DOHH2 (cell line): Measurements from ENCODE around the gene CEBPG.

Source experiments
- H3F3A ChIP-seq: fragments of 200-600 bp; sonication (generic), shearing (Covaris generic); 2 replicates; pipeline ENCODE4 v1.6.0; 2016; ENCODE audit warnings: antibody characterized with exemption, mild to moderate bottlenecking; ENCODE audit not compliant: control insufficient read depth, insufficient read depth
- H3K27ac ChIP-seq: fragments of 200-600 bp; sonication (generic); 2 replicates; pipeline ENCODE4 v1.5.1; 2014; ENCODE audit warnings: low read depth, mild to moderate bottlenecking, low read length, moderate library complexity
- H3K27me3 ChIP-seq: fragments of 200-600 bp; sonication (generic); 2 replicates; pipeline ENCODE4 v1.6.1; 2014; ENCODE audit warnings: mild to moderate bottlenecking, low read length, mixed read lengths; ENCODE audit not compliant: control insufficient read depth
- H3K36me3 ChIP-seq: fragments of 200-600 bp; sonication (generic); 2 replicates; pipeline ENCODE4 v1.6.1; 2014; ENCODE audit warnings: mild to moderate bottlenecking, low read length, moderate library complexity, mixed read lengths; ENCODE audit not compliant: control insufficient read depth
- H3K4me1 ChIP-seq: fragments of 200-600 bp; sonication (generic); 2 replicates; pipeline ENCODE4 v1.6.1; 2014; ENCODE audit warnings: mild to moderate bottlenecking, low read length, mixed read lengths; ENCODE audit not compliant: control insufficient read depth
- H3K4me2 ChIP-seq: fragments of 200-600 bp; sonication (generic); 2 replicates; pipeline ENCODE4 v1.6.0; 2014; ENCODE audit warnings: mild to moderate bottlenecking, low read length, moderate library complexity
- H3K4me3 ChIP-seq: fragments of 200-600 bp; sonication (generic); 2 replicates; pipeline ENCODE4 v1.5.1; 2014; ENCODE audit warnings: mild to moderate bottlenecking, low read length, mixed read lengths
- H3K79me2 ChIP-seq: fragments of 200-600 bp; sonication (generic); 2 replicates; pipeline ENCODE4 v1.6.1; 2014; ENCODE audit warnings: mild to moderate bottlenecking, low read length, mixed read lengths; ENCODE audit not compliant: control insufficient read depth
- H3K9me2 ChIP-seq: fragments of 200-600 bp; sonication (generic); replicated peaks from 2 replicates; pipeline ENCODE4 v1.6.1; 2014; ENCODE audit warnings: mild to moderate bottlenecking, low read length, mixed read lengths; ENCODE audit not compliant: control insufficient read depth
- H3K9me3 ChIP-seq: fragments of 200-600 bp; sonication (generic); 2 replicates; pipeline ENCODE4 v1.6.1; 2014; ENCODE audit warnings: antibody characterized with exemption, low read length, mixed read lengths; ENCODE audit not compliant: control insufficient read depth, insufficient read depth
- H4K20me1 ChIP-seq: fragments of 200-600 bp; sonication (generic); 2 replicates; pipeline ENCODE4 v1.6.0; 2014; ENCODE audit warnings: low read depth, mild to moderate bottlenecking, antibody characterized with exemption, low read length, moderate library complexity; ENCODE audit not compliant: control insufficient read depth, insufficient read depth
- CTCF ChIP-seq: fragments of 200-600 bp; sonication (generic); IDR thresholded peaks from one replicate; pipeline ENCODE4 v1.5.1; 2014; ENCODE audit warnings: antibody characterized with exemption, mild to moderate bottlenecking, low read depth, low read length; ENCODE audit not compliant: poor library complexity, severe bottlenecking
- EZH2phosphoT487 ChIP-seq: fragments of 200-600 bp; sonication (generic); IDR thresholded peaks from 2 replicates; pipeline ENCODE4 v1.6.1; 2017; ENCODE audit warnings: borderline replicate concordance, mild to moderate bottlenecking, antibody characterized with exemption, low read length, moderate library complexity, mixed read lengths

CEBPG gene

GRCh38 chr19:33350538-33351309 is 22.8 kb upstream of the CEBPG start:
- no peaks in the 10 kb centered on the region for H3K79me2 ChIP-seq
- H3K9me2 ChIP-seq = no peaks in the 10 kb centered on the region
- no peaks in the 10 kb centered on the region for H3K36me3 ChIP-seq
- no peaks in the 10 kb centered on the region for H4K20me1 ChIP-seq
- no peaks in the 10 kb centered on the region for H3F3A ChIP-seq
- no peak overlapping the region for H3K4me2 ChIP-seq
- no peak overlapping the region for H3K27ac ChIP-seq
- TF ChIP-seq EZH2phosphoT487 = no peak
- TF ChIP-seq CTCF = no peak
- 0 out of 2 replicates have a peak, but pooled peaks cover 5% of the 10 kb centered on the region for H3K9me3 ChIP-seq
- peaks cover 4% of the 10 kb centered on the region; the same call in 1 of the 2 replicates for H3K27me3 ChIP-seq
- H3K4me3 ChIP-seq = no peak overlapping the region
- H3K4me1 ChIP-seq = no peaks in the 10 kb centered on the region

DNA sequence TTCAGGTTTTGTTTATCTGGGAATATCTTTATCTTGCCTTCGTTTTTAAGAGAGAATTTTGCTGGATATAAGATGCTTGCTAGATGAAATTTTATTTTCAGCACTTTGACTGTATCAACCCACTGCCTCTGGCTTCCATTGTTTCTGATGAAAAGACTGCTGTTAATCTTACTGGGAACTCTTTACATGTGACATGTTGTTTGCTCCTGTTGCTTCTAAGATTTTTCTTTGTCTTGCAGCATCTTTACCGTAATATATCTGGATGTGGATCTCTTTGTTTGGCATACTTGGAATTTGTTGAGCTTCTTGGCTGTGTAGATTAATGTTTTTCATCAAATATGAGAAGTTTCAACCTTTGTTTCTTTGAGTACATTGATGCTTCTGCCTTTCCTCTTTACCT is 18.0 kb upstream of the CEBPG start:
- no peaks in the 10 kb centered on the region for H3K4me1 ChIP-seq

DNA sequence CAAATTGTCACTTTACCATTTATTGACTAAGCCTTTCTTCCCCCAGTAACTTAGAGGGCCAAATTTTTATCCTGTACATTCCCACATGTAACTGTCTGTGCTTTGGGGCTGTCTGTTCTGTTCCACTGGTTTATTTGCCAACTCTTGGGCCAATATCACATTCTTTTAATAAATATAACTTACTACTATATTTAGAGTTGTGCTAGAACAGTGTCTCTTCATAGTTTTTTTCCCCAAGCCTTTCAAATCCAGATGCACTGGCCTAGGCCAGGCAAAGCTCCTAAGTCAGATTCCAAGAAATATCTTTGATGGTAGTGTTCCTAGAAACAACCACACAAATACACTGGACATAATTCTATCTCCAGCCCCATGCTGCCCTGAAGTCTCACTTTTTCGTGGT is 16.0 kb upstream of the CEBPG start:
- Histone ChIP-seq H3K27ac (no peak overlapping the region), H3K27me3 (no peaks in the 10 kb centered on the region), H3K4me1 (no peaks in the 10 kb centered on the region), H3F3A (no peaks in the 10 kb centered on the region), H4K20me1 (no peaks in the 10 kb centered on the region), H3K9me3 (0 out of 2 replicates have a peak, but pooled peaks cover 6% of the 10 kb centered on the region), H3K4me2 (no peak overlapping the region), H3K9me2 (no peaks in the 10 kb centered on the region), H3K36me3 (no peaks in the 10 kb centered on the region), H3K79me2 (no peaks in the 10 kb centered on the region), H3K4me3 (no peak overlapping the region)
- TF ChIP-seq EZH2phosphoT487 (no peak), CTCF (no peak)

More for the DNA sequence above, 18.0 kb upstream of the CEBPG start:
- H3K9me3 ChIP-seq = 0 out of 2 replicates have a peak, but pooled peaks cover 6% of the 10 kb centered on the region
- H3K36me3 ChIP-seq = no peaks in the 10 kb centered on the region
- no peaks in the 10 kb centered on the region for H3K79me2 ChIP-seq
- H3K4me2 ChIP-seq = no peak overlapping the region
- no peaks in the 10 kb centered on the region for H3K9me2 ChIP-seq
- no peak overlapping the region for H3K4me3 ChIP-seq
- no peak for TF ChIP-seq CTCF
- TF ChIP-seq EZH2phosphoT487 = no peak
- no peaks in the 10 kb centered on the region for H4K20me1 ChIP-seq
- H3K27ac ChIP-seq = no peak overlapping the region
- no peaks in the 10 kb centered on the region for H3K27me3 ChIP-seq
- no peaks in the 10 kb centered on the region for H3F3A ChIP-seq
